HG02763 (cell line): Measurements from ENCODE around the gene HM13.
"Not testable (repeated sequence)": the region's sequence is repeated elsewhere in the genome, so short reads cannot be mapped to it uniquely, and the experiment has no call there.

Source experiments
- ATAC-seq: cut with Tn5 transposase; IDR thresholded peaks from one replicate; pipeline ENCODE4 v1.9.1; 2021; ENCODE audit warnings: mild to moderate bottlenecking, moderate library complexity; ENCODE audit not compliant: unreplicated experiment

HM13 gene

DNA sequence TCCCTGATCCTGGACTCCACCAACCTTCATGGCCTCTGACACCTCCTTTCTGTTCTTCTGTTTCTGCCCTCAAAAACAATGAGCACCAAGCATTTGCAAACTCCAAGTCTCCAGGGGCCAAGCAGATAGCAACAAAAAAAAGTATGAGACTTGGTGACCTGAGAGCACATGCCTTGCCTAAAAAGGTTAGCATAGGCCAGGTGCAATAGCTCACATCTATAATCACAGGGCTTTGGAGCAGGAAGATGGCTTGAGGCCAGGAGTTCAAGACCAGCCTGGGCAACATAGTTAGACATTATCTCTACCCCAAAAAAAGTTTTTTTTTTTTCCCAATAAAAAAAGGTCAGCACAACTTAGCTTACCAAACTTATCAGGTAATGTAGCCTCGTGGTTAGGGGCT, 13.7 kb upstream of the HM13 start:
- no peak for ATAC-seq

DNA sequence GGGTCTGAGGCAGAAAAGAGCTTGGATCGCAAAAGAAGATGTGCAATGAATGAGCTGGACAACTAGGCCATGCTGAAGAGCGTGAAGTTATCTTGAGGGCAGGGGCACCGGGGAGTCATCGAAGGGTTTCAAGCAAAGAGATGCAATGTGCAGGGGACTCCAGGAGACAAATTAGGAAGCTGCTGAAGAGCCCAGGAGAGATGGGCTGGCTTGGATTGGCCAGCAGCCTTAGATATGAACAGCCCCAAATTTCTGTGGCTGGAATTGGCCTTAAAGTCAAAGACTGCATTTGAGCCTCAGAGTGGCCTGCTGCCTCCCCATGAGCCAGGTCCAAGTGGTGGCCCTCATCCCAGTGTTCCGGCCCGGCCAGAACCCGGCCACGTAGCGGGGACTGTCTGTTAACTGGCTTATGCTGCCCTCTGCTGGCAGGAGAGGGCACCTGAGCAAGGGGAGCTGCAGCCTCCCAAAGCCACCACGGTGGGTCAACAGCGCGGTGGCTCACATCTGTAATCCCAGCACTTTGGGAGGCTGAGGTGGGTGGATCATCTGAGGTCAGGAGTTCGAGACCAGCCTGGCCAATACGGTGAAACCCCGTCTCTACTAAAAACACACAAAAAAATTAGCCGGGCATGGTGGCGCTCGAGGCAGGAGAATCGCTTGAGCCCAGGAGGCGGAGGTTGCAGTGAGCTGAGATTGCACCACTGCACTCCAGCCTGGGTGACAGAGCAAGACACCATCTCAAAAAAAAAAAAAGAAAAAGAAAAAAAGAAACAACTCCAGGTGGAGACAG, 11.2 kb upstream of the HM13 start:
- peak; percentile 78 for ATAC-seq

DNA sequence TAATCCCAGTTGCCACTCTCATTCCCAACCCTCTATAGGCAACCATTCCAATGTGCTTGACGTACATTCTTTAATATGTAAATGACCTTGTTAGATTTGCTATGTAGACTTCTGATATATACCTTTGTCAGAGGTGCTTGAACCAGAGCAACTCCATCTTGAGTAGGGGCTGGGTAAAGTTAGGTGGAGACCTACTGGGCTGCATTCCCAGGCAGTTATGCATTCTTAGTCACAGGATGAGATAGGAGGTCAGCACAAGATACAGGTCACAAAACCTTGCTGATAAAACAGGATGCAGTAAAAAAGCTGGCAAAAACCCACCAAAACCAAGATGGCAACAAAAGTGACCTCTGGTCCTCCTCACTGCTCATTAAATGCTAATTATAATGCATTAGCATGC, 8.3 kb upstream of the HM13 start:
- no peak for ATAC-seq

DNA sequence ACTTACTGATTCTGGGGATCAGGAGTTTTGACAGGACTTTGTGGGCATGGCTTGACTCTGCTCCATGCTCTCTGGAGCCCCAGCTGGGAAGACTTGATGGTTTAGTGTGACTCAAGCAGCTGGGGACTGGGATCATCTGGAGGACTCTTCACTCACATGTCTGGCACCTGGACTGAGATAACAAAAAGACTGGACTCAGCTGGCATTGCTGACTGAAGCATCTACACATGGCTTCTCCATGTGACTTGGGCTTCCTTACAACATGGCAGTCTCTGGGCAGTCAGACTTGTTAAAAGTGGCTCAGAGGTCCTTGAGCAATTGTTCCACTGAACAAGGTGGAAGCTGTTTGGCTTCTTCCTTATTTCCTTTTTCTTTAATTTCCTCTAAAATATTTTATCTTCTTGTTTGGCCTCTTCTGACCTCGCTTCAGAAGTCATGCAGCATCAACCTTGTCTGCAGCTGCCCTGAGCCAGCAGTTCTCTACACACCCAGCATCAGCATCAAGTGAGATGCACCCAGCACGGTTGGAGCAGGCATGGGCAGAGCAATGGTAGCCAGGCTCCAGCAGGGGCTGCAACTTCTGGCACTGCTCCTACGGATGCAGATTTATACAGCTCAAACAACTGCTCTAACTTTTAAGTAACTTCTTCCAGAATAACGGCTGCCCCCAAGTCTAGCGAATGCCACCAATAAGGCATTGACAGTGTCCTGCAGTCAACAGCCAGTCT, 5.6 kb upstream of the HM13 start:
- no peak for ATAC-seq

DNA sequence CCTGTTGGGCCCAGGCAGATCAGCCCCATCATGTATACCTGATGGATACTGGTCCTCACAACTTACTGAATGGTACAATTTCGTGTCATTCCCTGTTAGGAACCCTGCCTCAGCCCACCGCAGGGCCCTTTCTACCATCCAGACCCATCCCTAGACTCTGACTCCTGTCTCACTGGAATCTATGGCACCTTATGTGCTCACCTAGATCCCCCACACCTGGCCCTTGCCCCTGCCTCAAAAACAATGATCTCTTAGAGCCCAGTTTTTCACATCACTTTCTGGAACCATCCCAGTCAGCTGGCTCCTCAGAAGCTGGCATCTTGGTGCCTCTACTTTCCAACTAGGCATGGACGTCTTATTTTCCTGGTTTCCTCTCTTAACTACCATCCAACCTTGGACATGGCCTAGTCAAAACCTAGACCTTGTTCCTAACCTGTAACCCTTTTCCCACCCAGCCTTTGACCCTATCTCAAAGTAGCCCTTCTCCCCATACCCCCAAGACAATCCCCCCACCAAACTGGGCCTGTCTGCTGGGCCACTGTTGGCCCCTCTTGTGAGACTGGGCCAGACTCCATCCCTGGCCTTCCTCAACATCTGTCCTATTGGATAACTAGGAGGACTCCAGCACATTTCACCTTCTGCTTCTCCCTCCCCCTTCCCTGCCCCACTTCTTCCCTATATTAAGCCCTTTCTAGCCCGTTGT, 981 bp downstream of the HM13 start:
- no peak for ATAC-seq

DNA sequence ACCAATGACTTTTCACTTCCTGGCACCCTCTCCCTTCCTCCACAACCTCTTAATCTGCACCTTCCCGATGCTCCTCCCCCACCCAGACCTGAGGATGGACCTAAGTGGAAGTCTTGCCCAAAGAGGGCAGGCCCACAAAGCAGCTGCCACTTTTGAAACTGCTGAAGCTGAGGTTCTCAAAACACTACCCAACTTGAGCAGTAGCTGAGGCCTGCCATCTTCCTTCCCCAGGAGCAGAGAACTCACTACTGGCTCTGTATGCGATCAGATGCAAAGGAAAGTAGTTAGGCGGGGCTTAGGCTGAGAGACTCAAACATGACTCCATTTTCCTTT, 1.5 kb downstream of the HM13 start:
- ATAC-seq = no peak

DNA sequence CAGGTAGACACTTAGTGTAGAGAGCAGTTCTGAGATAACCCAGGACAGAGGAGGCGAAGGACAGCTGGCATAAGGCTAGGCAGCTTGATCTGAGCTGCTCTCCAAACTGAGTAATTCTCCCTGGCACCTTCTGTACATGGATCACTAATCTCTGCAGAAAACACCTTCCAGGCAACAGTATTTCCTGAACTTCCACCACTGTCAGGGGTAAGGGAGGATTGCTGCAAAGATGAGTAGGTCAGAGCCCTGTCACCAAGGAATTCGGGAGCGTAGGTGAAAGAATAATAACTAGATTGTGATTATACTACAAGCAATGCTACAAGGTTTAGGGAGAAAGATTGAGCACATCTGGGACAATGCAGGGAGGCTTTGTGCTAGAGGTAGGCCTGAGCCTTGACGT, 1.9 kb downstream of the HM13 start:
- ATAC-seq = no peak

DNA sequence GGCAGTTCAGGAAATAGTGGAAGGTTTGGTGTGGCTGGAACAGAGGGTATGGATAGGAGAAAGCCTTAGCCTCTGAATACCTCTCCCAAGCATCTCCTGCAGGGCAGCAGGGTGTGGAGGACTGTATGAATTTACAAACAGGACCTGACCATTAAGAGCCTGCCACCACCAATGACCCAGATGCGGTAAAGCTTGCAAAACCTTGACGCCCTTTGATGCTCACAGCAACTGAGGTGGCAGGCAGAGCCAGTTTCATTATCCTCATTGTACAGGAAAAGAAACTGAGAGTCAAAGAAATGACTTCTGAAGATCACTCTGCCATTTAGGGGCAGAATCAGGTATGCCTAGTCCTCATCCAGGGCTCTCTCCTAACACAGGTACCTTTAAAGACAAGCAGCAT, 2.4 kb downstream of the HM13 start:
- ATAC-seq = no peak

DNA sequence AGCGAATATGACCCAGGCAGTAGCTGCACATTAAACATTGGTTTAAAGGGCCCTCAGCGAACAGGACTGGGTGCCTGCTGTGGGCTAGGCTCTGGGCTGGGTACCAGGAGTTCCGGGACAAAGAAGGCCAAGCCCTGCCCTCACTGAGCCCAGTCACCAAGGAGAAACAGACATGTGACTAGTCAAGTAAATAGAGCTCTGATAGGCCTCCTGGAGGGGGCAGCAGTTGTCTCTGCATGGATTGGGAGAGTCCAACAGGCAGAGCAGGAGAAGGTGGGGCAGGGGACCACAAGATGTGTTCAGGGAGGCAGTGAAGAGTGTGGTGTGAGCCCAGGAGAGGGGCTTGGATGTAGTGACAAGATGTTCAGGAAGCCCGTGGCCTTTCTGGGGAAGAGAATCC, 3.1 kb downstream of the HM13 start:
- no peak for ATAC-seq

DNA sequence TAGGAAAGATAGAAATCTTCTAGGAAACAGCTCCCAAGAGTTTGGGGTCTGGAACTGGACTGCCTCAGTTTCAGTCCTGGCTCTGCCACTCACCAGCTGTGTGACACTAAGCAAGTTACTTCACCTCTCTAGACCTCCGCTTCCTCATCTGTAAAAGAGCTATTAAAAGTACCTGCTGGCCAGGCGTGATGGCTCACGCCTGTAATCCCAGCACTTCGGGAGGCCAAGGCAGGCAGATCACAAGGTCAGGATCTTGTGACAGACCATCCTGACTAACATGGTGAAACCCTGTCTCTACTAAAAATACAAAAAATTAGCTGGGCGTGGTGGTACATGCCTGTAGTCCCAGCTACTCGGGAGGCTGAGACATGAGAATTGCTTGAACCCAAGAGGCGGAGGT, 7.0 kb downstream of the HM13 start:
- ATAC-seq = not testable (repeated sequence)

DNA sequence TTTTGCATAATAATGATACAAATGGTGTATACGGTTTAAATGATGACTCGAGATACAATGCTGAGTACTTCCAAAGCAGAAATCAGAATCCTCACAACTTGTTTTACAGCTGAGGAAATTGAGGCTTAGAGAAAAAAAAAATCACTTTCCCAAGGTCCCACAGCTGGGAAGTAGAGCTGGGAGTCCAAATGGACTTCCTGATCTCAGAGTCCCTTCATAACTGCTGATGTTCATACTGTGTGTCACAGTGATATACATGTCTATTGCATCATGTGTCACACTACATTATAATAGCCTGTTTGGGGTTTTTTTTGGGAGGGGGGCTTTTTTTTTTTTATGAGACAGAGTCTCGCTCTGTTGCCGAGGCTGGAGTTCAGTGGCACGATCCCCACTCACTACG, 8.5 kb downstream of the HM13 start:
- no peak for ATAC-seq

DNA sequence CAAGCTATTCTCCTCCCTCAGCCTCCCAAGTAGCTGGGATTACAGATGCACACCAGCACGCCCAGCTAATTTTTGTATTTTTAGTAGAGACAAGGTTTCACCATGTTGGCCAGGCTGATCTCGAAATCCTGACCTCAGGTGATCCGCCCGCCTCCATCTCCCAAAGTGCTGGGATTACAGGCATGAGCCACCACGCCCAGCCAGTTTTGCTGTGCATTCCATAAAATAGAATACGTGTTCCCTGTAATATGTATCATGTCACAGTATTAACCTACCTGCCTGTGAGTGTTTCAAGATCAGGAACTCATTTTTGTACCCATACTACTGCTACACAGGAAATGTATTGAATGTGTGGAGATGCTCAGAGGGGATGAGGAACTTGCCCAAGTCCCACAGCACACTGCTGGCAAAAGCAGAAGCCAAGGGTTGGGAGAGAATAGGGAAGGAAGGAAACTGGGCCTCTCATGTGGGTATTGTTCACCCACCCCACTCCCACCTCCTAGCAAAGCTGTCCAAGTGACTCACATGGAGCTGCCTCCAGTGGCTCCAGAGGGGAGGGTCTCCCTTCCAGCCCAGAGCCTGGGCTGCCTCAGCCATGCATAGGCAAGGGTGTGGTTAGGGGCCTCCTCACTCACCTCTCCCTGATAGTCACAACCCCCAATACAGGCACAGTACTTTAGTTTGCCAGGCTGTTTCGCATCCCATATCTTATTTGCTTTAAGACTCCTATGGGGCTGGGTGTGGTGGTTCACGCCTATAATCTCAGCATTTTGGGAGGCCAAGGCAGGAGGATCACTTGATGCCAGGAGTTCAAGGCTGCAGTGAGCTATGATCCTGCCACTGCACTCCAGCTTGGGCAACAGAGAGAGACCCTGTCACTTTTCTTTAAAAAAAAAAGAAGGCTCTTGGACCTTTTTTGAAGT, 9.4 kb downstream of the HM13 start:
- ATAC-seq = no peak

DNA sequence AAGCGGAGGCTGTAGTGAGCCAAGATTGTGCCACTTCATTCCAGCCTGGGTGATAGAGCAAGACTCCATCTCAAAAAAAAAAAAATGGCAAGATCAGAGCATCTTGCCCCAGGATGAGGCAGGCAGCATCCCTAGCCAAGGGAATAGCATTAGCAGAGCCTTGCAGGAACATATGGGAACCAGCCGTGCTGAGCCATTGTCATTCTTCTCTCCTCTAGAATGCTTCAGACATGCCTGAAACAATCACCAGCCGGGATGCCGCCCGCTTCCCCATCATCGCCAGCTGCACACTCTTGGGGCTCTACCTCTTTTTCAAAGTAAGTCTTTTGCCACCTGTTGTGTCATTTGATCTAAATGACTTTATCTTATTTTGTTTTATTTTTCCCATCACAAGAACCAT, 13.0 kb downstream of the HM13 start:
- ATAC-seq = no peak

DNA sequence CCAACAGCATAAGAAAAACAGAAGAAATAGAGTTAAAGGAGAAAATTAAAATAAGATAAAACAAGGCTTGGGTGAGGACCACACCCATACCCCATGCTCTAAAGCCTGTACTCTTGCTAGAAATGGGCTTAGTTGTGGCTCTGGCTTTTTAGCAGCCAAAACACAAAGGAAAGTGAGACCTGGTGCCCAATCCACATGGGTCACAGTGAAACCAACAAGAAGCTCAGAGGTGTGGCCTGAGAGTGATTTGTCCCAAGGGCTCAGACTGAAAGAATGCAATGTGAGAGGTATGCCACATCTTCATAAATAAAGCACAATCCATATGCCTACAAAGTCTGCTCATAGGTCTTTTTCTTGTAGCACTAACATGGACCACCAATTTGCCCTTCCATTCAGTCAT, 21.1 kb downstream of the HM13 start:
- ATAC-seq = no peak

DNA sequence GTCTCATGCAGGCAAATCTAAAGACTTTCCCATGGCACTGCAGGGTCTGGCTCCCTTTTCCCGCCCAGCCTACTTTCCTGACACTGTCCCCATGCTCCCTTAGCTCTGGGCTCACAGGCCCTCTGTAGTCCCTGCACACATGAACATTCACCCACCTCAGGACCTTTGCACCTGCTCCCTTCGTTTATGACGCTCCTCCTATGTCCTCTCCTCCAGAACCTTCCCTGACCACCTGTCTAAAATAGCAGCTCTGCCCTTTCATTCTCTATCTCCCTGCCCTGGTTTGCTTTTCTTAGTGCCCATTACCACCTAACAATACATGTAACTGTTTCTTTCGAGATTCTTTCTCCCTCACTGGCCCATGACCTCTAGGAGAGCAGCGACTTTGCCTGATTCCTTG, 22.3 kb downstream of the HM13 start:
- no peak for ATAC-seq

DNA sequence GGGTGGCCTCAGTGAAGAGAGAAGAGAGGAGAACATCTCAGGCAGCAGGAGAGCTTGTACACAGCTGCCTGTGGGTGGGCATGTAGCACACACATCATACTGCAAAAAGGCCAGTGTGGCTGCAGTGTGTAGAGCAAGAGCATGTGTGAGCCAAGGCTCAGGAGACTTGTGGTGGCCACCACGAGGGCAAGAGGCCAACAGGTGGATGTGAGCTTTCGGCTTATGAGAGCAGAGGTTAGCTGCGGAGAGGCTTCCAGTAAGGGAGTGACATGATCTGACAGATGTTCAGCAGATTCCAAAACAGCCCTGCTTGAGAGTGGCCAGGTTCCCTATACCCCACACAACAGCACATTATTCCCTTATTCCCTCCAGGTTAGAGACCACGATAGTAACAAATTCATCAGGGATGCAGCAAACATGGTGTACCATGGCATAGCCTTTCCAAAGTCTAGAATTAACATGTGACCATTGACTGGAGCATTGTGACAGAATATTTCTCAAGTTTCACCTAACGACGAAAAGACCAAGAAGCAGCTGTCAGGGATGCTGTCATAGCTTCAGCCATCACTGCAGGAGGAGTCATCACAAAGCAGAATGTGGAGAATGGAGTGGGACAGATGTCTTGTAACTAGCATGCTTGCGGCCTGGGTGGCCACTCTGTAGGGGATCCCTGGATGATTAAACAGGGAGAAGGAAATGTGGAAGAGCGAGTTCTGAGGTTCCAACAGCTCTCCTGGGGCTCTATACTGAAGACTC, 23.1 kb downstream of the HM13 start:
- ATAC-seq = no peak

DNA sequence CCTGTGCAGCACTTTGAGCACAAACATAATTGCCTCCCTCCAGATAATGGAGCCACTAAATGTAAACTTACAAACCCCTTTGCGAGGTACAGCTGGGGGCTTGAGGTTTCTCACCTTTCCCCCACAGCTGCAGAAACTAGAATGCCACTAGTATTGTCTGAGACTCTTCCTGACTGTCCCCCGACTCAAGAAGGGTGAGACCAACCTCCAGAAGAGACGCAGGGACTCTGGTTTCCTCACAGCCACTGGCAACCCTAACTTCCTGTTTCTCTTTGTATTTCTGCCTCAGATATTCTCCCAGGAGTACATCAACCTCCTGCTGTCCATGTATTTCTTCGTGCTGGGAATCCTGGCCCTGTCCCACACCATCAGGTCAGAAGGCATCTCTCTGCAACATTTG, 23.6 kb downstream of the HM13 start:
- no peak for ATAC-seq

DNA sequence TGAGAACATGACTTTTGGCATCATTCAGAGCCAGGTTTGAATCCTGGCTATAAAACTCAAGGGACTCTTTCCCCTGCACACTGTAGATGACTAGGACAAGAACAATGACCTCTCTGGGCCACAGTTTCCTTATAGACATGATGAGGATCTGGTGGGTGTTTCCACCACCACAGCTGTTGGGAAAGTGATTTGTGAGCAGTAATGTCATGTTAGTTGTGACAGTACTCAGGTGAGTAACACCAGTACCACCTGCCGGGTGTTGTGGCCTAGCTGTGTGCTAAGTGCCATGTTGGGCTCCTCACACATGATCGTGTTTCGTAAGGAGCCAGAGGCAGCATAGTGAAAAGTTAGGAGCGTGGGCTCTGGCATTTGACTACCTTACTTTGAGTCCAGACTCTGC, 24.1 kb downstream of the HM13 start:
- no peak for ATAC-seq

DNA sequence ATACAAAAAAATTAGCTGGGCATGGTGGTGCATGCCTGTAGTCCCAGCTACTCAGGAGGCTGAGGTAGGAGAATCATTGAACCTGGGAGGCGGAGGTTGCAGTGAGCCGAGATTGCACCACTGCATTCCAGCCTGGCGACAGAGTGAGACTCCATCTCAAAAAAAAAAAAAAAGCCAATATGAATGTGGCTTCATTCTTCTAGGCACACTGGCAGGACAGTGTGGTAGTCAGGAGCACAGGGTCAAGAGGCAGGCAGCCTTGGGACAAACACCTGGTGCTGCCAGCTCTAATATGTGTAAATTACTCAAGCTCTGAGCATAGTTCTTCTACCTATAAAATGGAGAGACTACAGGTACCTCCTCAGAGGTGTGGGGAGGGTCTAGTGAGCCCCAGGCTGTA, 25.4 kb downstream of the HM13 start:
- not testable (repeated sequence) for ATAC-seq

DNA sequence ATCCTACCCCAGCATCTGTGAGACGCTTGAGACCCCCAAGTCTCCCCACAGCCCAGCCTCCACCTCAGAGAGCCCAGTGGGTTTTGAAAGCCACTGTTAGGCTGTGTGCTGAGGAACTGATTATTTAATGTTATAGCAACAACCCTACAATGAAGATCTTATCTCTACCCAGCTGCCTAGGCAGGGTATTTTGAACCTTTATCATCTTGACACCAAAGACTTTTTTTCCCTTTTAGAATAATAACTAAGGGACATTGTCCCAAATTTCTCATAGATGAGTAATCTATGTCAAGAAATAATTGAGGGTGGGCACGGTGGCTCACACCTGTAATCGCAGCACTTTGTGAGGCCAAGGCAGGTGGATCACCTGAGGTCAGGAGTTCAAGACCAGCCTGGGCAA, 26.2 kb downstream of the HM13 start:
- ATAC-seq = no peak
